ENCODE results near the gene ART1.

Gene ART1

DNA sequence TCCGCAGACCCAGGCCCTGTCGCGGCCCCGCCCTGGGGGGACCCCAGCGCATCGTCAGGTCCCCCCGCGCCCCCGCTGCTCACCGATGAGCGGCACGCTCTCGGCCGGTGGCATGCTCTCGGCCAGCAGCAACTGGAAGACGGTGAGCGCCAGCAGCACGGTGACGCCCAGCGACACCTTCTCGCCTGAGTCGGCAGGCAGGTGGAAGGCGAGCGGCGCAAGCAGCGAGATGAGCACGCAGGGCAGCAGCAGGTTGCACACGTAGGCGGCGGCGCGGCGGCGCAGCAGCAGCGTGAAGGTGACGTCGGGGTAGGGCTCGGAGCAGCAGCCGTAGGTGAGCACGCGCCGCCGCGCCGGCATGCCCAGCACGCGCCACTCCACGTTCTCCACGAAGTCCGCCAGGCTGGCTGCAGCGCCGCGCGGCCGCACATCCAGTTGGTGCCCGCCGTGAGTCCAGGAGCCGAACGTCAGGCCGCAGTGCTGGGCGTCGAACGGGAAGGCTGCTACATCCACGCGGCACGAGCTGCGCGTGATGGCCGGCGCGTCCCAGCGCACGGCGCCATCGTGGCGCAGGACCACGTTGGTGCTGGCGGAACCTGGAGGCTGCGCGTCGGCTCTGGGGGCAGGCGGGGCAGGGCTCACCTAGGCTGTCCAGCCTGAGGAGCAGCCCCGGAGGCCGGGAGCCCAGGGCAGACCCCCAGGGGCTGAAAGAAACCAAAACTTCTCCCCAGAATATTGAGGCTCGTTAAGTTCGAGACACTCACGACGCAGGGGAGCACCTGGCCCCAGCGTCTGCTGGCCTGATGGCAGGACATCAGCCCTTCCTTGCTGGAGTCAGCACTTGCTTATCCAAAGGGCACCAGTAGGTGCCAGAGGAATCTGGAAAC lies 22.5 kb downstream of the ART1 start:
- no peak for DNase-seq

DNA sequence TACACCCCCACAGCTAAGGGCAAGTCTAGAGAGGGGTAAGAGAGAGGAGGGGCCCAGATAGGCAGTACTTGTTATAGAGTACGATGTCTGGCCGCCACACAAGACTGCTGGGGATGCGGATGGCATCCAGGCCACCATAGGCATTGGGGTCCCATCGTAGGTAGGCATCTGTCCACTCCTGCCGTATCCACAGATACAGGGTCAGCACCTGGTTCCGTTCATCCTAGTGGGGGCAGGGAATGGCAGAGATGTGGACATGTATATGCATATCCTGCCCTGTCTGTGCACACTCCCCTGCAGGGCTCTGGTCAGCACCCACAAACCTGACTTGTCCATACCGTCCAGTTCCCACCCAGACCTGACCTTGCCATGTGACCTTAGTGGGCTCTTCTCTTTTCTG lies 24.2 kb downstream of the ART1 start:
- DNase-seq, result no peak

DNA sequence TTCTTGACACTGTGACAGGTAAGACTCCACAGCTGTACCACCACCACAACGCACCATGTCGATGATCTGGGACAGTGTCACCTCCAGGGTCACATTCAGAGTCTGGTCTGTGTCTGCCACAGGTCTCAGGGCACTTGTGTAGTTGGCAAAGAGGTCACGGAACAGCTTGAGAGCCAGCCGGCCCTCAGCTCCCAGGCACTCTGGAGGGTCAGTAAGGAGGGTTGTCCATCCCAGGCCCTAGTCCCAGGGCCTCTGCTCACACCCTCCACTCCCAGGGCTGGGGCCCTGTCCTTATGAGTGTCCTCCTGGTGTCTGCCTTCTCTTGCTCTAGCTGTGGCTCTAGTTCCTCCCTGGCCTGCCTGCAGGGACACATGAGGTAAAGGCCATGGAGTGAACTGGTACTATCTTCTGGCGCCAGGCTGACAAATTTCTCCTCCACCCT lies 24.8 kb downstream of the ART1 start:
- DNase-seq, result no peak

DNA sequence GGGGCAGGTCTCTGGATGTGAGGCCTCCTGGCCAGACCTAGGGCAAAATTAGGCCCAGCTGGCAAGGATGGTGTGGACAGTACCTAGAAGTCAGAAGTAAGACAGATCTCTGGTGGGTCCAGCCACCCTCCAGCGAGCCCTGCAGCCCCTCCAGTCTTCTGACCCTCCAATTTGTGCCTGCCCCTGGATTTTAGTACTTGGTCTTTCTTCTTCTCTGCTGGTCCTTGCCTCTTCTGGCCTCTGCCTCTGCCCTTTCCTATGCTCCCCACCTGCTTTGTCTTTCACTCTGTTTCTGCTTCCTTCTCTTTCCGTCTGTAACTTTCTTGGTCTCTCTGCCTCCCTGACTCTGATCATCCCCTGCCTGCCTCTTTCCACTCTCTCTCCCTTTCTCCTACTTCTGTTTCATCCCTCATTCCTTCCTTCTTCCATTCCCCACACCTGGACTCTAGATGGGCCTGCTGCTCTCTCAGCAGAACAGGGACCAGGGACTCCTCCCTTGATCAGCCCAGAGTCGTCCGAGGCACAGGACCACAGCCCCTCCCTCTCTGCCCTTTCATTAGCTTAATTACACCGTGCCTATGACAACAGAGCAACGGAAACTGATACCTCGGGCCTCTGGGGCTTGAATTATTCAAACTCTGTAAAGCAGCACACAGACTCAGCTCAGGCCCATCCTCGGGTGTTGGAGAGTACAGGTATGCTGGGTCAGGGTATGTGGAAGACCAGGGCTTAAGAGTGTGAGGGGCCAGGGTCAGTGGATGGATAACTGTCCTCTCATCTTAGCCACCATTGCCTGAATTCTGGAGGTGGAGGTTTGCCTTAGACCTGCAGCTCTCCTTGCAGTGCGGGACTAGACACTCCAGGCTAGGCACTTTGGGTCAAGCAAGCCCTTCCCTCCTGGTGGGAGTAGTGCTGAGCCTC lies 26.7 kb downstream of the ART1 start, which contains the start of gene CHRNA10:
Gene CHRNA10, minus strand, starts transcription at position 51 of the 921 bp plus-strand sequence. CDS start 72 bp downstream, outside the sequence.
- DNase-seq, result no peak

DNA sequence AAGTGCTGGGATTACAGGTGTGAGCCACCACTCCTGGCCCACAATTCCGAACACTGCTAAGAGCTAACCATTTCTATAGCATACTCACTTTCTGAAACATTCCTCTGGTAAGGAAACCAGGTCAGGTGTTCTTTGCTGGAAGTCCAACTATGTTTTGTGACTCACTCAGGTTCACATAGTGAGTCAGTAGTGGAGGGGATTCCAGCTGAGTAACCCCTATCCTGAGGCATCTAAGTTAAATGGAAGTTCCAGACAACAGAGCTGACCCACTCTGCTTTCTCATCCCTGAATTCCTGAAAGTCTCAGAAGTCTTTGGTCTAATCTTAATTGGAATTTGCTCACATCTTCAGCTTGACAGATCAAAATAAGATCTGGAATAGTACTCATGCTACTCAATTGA lies 29.3 kb downstream of the ART1 start:
- no peak for DNase-seq

DNA sequence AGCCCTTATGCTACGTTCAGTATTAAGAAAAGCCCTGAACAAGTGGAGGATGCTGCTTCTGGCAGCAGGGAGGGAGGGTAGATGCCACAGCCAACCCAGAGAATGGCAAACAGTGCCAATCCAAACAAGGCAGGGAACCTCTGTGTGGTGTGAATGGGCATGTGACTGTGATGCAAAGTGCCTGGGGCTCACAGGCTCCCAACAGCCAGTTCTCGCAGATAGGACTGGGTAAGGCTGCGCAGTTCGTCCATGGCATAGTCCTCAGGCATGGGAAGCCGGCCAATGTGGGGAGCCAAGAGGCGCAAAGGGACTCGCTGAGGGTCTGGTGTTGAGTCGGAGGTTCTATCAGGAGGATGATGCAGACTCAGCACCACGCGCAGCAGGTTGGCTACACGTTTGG lies 31.0 kb downstream of the ART1 start:
- DNase-seq, result no peak

DNA sequence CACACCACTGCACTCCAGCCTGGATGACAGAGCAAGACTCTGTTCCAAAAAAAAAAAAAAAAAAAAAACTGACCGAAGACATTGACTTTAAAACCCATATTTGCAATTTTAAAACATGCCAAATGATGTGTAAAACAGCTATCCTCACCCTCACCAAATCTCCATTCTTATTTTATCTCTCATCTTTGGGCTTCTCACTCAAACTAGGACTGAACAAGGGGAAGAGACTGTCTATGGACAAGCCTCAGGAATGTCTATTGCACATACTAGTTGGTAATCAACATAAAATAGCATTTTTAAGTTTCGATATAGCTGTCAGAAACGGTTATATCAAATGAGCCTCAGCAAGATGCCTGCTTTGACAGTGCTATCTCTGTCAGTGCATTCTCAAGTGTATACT lies 34.1 kb downstream of the ART1 start:
- DNase-seq, result no peak

DNA sequence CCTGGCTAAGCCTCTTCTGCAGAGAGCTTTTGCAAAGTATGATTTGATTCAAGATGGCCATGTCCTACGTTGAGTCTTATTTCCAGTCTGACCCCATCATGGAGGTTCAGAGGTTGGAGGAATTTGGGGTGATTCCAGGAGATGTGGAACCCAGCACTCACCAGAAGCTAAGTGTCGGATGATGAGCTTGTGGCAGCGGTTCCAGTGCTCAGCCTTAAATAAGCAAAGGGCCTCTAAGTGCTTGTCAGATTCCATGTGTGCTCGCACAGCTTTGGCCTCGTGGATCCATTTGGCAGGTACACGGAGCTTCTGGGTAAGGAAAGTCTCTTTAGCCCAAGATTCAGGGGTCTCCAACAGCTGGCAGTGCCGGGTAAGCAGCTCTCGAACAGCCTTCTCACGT lies 38.1 kb downstream of the ART1 start:
- no peak for DNase-seq

DNA sequence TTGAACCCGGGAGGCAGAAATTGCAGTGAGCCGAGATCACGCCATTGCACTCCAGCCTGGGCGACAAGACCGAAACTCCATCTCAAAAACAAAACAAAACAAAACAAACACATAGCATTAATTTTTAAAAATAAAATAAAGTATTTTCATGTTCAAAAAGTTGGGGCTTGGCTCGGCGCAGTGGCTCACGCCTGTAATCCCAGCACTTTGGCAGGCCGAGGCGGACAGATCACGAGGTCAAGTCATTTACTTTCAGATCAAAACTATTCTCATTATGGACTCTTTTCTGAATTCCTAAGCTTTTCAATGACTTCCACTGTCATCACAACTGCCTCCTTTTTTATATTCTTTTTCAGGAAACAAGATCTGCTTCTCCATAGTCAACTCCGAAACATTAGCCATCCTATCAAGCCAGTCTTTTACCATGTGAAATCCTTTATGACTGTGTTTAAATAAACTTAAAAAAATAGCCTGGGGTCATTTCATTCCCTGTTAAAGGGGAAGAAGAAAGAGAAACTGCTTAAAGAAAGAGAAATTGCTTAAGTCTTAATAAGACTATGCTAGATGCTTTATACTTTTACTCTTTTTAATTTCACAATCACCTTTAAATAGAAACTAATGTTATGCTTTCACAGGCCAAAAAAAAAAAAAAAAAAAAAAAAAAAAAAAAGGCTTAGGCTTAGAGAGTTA lies 39.3 kb downstream of the ART1 start:
- no peak for DNase-seq

DNA sequence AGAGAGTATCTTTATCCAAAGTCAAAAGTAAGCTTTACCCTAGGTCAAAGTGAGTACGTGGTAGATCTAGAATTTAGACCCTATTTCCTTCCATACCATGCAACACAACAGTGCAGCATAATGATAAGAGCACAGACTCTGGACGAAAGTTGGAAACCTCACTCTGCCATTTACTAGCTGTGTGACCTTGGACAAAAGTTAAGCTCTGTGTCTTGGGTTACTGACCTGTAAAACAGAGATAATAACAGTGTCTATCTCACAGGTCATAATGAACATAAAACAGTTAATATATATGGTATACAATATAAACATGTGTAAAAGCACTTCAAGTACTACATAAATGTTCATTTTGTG lies 39.9 kb downstream of the ART1 start:
- DNase-seq, result no peak

DNA sequence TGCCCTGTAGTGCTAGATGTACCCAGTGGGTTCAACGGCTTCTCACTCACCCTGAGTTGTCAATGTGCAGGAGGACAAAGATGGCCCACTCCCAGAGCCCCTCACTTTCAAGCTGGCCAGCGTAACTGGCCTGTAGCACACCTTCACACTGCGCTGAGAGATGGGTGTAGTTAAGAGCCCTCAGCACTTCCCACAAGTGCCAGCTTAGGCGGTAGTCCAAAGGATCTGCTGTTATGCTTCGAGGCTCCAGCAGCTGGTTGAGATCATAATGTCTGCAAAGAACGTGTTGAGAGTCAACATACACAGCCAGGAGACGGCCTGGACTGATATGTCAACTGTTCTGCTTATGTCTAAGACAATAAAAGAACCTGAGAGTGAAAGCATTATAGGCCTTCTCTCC lies 41.0 kb downstream of the ART1 start:
- no peak for DNase-seq

DNA sequence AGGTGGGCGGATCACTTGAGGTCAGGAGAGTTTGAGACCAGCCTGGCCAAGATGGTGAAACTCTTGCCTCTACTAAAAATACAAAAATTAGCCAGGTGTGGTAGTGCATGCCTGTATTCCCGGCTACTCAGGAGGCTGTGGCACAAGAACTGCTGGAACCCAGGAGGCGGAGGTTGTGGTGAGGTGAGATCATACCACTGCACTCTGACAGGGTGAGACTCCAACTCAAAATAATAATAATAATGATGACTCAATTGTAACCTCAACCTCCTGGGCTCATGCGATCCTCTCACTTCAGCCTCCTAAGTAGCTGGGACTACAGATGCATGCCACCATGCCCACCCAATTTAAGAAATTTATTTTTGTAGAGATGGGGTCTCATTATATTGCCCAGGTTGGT lies 41.8 kb downstream of the ART1 start:
- DNase-seq, result no peak

DNA sequence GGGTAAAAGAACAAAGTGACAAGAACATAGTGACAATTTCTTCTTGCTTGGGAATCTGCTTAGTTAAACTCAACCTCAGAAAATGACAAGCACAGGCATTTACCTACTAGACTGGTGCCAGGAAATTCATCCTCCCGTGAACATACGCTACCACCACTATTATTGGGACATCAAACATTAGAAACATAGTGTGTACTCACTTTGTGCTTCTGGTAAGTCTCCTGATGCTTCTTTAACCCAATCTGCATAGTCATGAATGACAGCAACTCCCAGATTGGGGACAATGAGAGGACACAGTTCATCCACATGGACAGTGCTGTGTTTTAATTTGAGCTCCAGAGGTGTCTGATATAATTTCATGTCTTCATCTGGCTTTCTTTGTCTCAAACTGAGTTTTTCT lies 55.5 kb downstream of the ART1 start:
- DNase-seq, result no peak

DNA sequence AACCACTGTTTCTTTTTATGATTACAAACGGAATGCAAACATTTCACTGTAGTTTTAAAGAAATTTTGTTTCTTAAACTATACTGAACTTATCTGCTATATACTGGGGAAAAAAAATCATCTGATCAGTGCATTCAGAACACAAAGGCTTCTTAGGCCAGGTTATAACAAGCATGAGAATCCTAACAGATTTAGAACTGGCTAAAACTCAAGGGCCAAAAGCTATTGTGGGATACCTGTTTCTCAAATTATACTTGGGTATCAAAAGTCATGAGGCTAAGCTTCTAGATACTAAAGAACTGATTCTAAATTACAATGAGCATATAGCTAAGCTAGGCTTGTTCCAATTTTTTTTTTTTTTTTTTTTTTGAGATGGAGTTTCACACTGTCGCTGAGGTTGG lies 56.0 kb downstream of the ART1 start:
- DNase-seq, result no peak

DNA sequence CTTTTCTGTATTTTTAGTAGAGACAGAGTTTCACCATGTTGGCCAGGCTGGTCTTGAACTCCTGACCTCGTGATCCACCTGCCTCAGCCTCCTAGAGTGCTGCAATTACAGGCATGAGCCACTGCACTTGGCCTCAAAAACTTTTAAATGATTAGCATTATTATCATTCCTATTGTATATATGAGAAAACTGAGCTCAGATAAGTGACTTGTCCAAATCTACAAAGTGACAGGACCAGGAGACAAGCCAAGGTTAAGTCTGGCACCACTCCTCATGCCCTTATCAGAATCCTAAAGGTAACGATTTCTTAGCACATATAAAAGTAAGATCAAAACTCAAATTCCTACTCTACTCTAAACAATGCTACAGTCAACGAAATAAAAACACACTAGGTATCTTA lies 58.5 kb downstream of the ART1 start:
- no peak for DNase-seq

DNA sequence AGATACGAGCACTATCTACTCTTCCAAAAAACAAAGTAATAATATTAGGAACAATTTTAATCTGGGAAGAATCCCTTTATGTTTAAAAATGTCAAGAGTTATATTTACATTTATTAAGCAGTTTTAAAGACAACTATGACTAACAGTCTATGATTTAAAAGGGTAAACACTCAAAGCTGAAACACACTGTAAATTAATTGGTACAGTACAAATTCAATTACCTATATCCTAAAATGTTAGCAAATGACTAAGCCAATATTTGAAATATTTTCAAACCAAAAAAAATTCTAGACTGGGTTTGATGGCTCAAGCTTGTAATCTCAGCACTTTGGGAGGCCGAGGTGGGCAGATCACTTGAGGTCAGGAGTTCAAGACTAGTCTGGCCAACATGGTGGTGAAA lies 62.2 kb downstream of the ART1 start:
- DNase-seq, result no peak

DNA sequence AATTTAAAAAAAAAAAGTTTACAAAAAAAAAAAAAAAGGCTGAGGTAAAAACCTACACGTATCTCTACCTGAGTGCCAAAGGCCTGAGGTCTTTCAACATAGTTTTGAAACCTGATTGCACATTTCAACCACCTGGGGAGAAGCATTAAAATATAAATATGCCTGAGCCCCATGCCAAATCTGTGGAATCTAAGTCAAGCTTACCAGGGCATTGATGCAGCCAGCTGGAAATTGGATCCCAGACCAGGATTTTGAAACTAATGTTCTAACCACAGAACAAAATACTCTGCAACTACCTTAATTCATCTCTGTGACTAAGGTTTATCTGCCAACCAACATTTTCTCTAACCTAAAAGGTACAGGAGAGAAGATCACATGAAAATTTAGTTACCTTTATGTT lies 65.0 kb downstream of the ART1 start:
- DNase-seq, result no peak

DNA sequence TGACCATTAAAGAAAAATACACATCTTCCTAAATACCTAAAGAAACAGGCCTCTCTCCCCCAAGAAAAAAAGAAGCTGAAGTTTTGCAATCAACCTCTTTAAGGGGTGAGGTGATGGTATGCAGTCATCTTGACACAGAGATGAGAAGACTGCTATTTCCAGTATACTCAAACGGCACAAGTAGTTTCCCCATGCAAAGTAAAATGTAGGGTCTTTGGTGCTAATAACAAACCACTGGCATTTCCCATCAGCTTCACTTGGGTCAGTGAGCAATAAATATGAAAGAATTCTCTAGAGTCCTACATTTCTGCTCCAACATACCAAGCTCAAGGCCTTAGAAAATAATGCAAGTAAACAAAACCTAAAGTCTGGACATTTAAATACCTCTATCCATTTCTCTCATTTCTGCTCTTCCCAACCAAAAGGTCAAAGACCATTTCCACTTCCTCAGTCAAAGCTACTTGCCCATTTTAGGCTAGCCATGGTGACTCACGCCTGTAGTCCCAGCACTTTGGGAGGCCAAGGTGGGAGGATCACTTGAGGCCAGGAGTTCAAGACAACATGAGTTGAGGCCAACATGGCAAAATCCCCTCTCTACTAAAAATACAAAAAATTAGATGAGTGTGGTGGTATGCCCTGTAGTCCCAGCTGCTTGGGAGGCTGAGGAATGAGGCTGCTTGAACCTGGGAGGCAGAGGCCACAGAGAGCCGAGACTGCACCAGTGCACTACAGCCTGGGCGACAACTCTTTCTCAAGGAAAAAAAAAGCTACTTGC lies 65.7 kb downstream of the ART1 start:
- DNase-seq, result no peak

DNA sequence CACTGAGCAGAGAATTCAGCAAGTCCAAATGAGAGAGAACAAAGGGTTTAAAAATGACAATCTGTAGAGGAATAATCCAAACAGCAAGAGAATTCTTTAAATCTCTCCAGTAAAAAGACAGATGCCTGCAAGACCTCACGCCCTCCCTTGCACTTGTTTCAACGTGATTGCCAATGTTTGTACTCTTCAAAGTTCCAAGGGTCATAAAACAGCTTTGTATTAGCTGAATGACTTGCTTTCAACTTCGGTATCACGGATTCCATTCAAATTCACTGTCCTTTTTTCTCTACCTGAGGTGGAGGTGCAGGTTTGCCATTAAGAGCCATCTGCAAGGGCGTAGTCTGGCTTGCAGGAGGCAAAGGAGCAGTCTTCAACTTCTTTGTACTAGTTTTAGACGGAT lies 67.3 kb downstream of the ART1 start:
- DNase-seq, result no peak

All from NCI-H748 treated with DMSO at 0.1 percent for 48 hours (cell line).